Activated CD8-positive, alpha-beta memory T cell treated with anti-CD3 and anti-CD28 coated beads, Interleukin-2, amount 10 ng/mL, durations not matched to agents 7 days and 5 days (primary cell): ENCODE measurements around the gene CELF4. TPM values are rescaled to one million over a fixed set of nuclear protein-coding genes. Genes with fewer than 3 reads are reported as not detected.
A peak's percentile ranks its signal among the peaks of the same experiment; 100 is the strongest.

Experiments used
- ATAC-seq: fragments of 150-1000 bp; cut with Tn5 transposase; one replicate; pipeline ENCODE4 v1.10.0; 2021; ENCODE audit warnings: moderate library complexity
- CTCF ChIA-PET: fragments of 350-600 bp; sonication (Branson Sonifier 250); formaldehyde crosslinking; loops from one replicate; lab custom pipeline; 2021; ENCODE audit warnings: antibody characterized with exemption; lab: Charles Lee
- DNase-seq: peaks from one replicate; pipeline ENCODE4 v3.0.0-alpha.2; 2020
- H3K27ac Mint-ChIP-seq: one replicate; pipeline ENCODE4 v1.8.0; 2021; ENCODE audit warnings: mild to moderate bottlenecking, mixed read lengths
- H3K27me3 Mint-ChIP-seq: one replicate; pipeline ENCODE4 v1.8.0; 2021; ENCODE audit warnings: mixed read lengths
- H3K36me3 Mint-ChIP-seq: one replicate; pipeline ENCODE4 v1.8.0; 2021; ENCODE audit warnings: mild to moderate bottlenecking, mixed read lengths
- H3K4me1 Mint-ChIP-seq: one replicate; pipeline ENCODE4 v1.8.0; 2021; ENCODE audit warnings: mixed read lengths
- H3K4me3 Mint-ChIP-seq: one replicate; pipeline ENCODE4 v1.8.0; 2021; ENCODE audit warnings: mild to moderate bottlenecking, moderate library complexity, mixed read lengths
- H3K9me3 Mint-ChIP-seq: one replicate; pipeline ENCODE4 v1.8.0; 2022; ENCODE audit warnings: low read depth, mixed read lengths
- total RNA-seq, 2 experiments: library from RNA; stranded (reverse); gene quantifications; one replicate each; pipeline ENCODE4 v1.2.3, GENCODE V29; 2021

Gene CELF4
- total RNA-seq, 2 experiments from 2014 or later, result not detected

DNA sequence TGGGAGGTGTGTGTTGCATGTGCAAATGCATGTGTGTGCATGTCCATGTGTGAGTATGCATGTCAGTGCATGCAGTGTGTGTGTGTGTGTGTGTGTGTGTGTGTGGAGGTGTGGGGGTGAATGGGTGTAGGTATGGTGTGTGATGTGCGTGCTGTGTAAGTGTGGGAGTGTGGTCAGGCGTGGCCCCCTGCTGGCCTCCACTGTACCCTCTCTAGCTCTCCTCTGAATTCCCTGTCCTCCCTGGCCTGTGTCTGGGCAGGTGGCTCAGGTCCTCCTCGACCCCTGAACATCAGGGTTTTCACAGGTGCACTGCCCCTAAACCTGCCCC lies 230.2 kb downstream of the CELF4 start:
- CTCF ChIA-PET, result interaction anchor here (1.9 kb wide), 1 partner anchor 393 kb away, joined by 5 read pairs; no protein-coding TSS in a partner anchor
- Mint-ChIP-seq H3K4me1 (no peaks in the 10 kb centered on the region), H3K36me3 (no peaks in the 10 kb centered on the region), H3K27me3 (no peaks in the 10 kb centered on the region), H3K4me3 (no peak overlapping the region), H3K9me3 (no peaks in the 10 kb centered on the region), H3K27ac (no peak overlapping the region)
- ATAC-seq, result no peak
- DNase-seq, result no peak

- Mint-ChIP-seq H3K36me3 (no peaks in the 10 kb centered on the region), H3K27ac (no peak overlapping the region), H3K27me3 (no peaks in the 10 kb centered on the region), H3K4me3 (no peak overlapping the region), H3K4me1 (no peaks in the 10 kb centered on the region), H3K9me3 (no peaks in the 10 kb centered on the region)
- ATAC-seq (no peak), DNase-seq (no peak)
- CTCF ChIA-PET, result interaction anchor here (1.9 kb wide), 1 partner anchor 393 kb away, joined by 5 read pairs; no protein-coding TSS in a partner anchor
Measured at GRCh38 chr18:37334631-37335408, 230.8 kb downstream of the CELF4 start.

DNA sequence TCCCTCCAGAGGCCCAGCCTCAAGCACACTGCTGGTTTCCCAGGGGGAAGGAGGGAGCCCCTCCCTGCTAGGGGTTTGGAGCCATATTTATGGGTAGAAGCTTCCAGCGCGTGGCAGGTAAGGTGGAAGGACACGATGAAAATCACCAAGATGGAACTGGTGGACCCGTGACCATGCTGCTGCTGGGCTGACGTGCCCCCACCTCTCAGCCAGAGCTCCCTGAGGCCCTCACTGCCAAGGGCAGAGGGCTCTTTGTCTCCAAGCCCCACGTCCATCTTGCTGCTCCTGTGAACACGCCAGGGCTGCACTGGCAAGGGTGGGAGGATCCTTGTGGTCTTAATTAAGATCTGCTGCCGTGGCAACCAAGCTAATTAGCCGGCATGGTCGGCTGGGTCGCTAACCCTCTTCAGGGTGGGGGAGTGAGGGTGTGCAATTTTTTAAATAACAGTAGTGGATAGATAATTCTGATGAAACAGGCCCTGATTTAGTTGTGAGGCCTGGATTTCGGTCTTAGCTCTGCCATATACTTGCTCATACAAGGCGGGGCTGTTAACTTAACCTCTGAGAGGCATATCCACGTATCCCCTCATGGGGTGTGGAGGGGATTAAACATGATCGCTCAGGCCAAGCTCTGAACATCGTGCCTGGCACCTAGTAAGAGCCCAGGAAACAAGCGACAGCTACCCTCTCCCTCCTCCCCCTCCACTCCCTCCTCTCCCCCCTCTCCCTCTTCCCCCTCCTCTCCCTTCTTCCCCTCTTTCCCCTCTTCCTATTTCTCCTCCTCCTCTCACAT lies 232.8 kb downstream of the CELF4 start:
- CTCF ChIA-PET, result no interaction called here
- ATAC-seq (no peak), DNase-seq (no peak)
- Mint-ChIP-seq H3K4me1 (no peaks in the 10 kb centered on the region), H3K4me3 (no peak overlapping the region), H3K9me3 (no peaks in the 10 kb centered on the region), H3K36me3 (no peaks in the 10 kb centered on the region), H3K27me3 (no peaks in the 10 kb centered on the region), H3K27ac (no peak overlapping the region)

- DNase-seq, result no peak
- H3K9me3 Mint-ChIP-seq, result no peaks in the 10 kb centered on the region
- no peak for ATAC-seq
- H3K4me1 Mint-ChIP-seq, result no peaks in the 10 kb centered on the region
- no peak overlapping the region for H3K4me3 Mint-ChIP-seq
- CTCF ChIA-PET, result no interaction called here
- no peaks in the 10 kb centered on the region for H3K36me3 Mint-ChIP-seq
- no peaks in the 10 kb centered on the region for H3K27me3 Mint-ChIP-seq
- no peak overlapping the region for H3K27ac Mint-ChIP-seq
Measured at GRCh38 chr18:37332219-37332618, 233.4 kb downstream of the CELF4 start.

DNA sequence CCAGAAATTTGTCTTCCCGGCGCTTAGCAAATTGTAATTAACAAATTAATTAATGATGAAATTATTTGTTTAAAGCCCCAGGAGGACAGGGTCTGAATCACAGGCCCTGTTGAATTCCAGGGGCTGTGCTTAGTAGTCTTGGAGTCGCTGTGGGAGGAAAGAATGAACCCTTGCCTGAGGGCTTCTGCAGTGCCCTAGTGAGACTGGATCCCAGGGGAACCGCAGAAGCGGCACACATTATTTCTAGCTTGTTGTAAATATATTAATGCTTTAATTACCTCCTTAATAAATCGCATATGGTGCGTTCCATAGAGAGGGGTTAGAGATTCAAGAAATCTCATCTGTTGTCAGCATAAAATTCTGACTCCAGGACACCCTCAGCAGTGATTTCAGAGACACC lies 235.4 kb downstream of the CELF4 start:
- no peak for ATAC-seq
- no peak for DNase-seq
- H3K9me3 Mint-ChIP-seq, result no peaks in the 10 kb centered on the region
- no peaks in the 10 kb centered on the region for H3K27me3 Mint-ChIP-seq
- CTCF ChIA-PET, result no interaction called here
- no peak overlapping the region for H3K27ac Mint-ChIP-seq
- H3K36me3 Mint-ChIP-seq, result no peaks in the 10 kb centered on the region
- no peak overlapping the region for H3K4me3 Mint-ChIP-seq
- H3K4me1 Mint-ChIP-seq, result no peaks in the 10 kb centered on the region

- CTCF ChIA-PET, result no interaction called here
Measured at GRCh38 chr18:37328946-37329719, 236.5 kb downstream of the CELF4 start.

DNA sequence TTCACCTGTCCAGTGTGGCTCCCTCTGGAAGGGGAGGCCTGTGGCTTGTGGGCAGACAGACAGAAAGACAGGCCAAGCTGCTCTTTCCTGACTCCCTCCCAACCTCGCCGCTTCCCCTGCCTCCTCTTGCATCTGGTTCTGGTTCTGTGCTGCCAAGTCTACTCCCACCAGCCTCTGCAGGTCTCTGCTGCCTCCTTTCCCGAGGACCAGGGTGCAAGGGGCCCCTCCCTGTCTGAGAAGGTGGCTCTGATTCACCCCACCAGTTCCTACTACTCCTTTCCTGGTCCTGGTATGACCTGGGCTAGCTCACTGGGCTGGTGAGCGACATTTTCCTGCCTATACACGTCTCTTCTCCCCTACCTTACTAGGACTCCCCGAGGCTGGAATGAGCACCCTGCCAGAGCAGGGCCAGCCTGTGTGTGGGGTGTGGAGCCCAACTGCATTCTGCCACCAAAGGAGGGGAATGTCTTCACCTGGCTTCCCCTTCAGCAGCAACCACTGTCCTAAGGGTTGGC lies 238.5 kb downstream of the CELF4 start:
- no peaks in the 10 kb centered on the region for H3K36me3 Mint-ChIP-seq
- no peaks in the 10 kb centered on the region for H3K27me3 Mint-ChIP-seq
- no peaks in the 10 kb centered on the region for H3K4me1 Mint-ChIP-seq
- no peak overlapping the region for H3K4me3 Mint-ChIP-seq
- no peak overlapping the region for H3K27ac Mint-ChIP-seq
- H3K9me3 Mint-ChIP-seq, result no peaks in the 10 kb centered on the region
- DNase-seq (no peak), ATAC-seq (no peak)
- CTCF ChIA-PET, result no interaction called here

More at GRCh38 chr18:37328946-37329719, 236.5 kb downstream of the CELF4 start:
- H3K27ac Mint-ChIP-seq, result no peak overlapping the region
- no peak for ATAC-seq
- DNase-seq, result no peak
- no peaks in the 10 kb centered on the region for H3K4me1 Mint-ChIP-seq
- no peak overlapping the region for H3K4me3 Mint-ChIP-seq
- no peaks in the 10 kb centered on the region for H3K36me3 Mint-ChIP-seq
- H3K9me3 Mint-ChIP-seq, result no peaks in the 10 kb centered on the region
- H3K27me3 Mint-ChIP-seq, result no peaks in the 10 kb centered on the region

DNA sequence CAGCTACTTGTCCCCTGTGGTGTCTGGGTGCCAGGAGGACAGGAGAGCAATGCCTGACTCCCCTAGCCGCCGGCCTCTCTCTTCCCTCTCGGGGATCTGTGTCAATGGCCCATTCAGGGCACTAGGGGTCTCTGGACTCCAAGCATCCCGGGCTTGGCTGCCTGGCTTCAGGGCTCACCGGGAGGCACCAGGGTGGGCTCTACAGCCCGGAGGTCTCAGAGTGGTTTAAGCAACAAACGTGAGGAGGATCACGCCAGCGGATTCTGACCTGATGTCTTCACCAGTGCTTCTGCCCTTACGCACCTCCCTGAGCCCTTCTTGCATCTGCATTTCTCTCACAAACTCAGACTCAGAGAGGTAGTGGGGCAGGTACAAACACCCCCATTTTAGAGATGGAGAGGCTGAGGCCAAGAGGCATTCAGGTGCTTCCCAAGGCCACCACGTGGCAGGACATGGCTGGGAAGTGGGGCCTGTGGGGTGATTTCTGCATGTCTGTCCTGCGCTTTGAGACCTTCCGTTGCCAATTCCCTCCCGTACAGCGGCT lies 243.0 kb downstream of the CELF4 start:
- peak; percentile 57 for ATAC-seq
- Mint-ChIP-seq H3K4me1 (no peaks in the 10 kb centered on the region), H3K27ac (no peak overlapping the region), H3K27me3 (no peaks in the 10 kb centered on the region), H3K9me3 (no peaks in the 10 kb centered on the region), H3K4me3 (no peak overlapping the region), H3K36me3 (no peaks in the 10 kb centered on the region)
- peak; percentile 43 for DNase-seq
- CTCF ChIA-PET, result interaction anchor here (1.1 kb wide), 1 partner anchor 21 kb away, joined by 3 read pairs; no protein-coding TSS in a partner anchor

DNA sequence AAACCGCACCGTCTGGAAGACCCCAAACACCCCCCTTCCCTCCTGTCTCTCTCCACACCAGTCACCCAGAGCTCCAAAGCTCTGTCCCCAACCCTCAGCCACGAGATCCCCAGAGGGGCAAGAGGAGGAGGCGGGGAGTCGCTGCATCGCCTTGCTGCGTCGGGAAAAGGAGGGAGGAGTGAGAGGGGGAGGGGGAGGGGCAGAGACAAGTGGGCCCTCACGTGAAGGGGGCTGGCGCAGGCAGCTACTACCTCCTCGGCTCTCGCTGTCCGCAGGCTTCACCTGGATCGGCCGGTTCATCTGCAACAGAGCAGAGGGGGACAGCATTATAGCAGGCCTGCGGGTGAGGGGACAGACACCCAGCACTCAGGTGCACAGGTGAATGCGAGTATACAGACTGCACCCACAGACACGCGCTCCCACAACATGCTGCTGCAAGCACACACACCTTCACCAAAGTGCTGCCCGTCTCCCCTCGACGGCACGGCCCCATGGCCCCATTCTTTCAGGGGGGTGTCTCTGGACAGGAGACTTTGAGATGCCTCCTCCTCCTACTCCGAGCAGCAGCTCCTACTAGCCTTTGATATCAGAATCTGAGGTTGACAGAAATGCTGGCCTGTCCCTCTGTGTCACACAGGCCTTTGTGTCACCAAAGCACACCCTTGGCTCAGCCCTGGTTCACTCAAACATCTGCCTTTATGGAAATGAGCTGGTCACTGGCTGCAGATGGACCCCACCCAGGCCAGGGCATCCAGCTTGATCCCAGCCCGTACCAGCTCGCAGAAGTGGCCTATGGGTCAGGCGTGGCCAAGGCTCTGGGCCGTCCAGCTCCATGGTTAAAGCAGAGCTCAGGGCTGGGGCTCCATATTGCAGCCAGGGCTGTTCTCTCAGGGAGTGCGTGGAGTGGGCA lies 243.8 kb downstream of the CELF4 start:
- no peaks in the 10 kb centered on the region for H3K27me3 Mint-ChIP-seq
- H3K36me3 Mint-ChIP-seq, result no peaks in the 10 kb centered on the region
- CTCF ChIA-PET, result interaction anchor here (1.1 kb wide), 1 partner anchor 22 kb away, joined by 3 read pairs; no protein-coding TSS in a partner anchor
- no peaks in the 10 kb centered on the region for H3K4me1 Mint-ChIP-seq
- ATAC-seq (no peak), DNase-seq (no peak)
- no peaks in the 10 kb centered on the region for H3K9me3 Mint-ChIP-seq
- no peak overlapping the region for H3K4me3 Mint-ChIP-seq
- no peak overlapping the region for H3K27ac Mint-ChIP-seq

DNA sequence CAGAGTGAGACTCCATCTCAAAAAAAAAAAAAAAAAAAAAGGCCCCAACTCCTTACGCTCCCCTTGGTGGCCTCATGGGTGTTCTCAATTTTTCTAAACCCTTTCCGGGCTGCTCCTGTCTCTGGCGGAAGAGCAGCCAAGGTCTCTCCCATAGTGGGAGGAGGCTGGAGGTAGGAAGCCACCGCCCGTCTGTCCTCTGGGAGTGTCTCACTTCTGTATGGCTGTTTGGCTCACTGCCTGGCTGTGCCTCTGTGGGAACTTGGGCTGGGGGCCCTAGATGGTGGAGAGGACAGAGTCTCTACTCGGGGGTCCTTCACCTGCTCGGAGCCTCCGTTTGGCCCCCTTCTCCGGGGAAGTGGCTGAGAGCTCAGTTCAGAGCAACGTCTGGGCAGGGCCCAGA lies 245.3 kb downstream of the CELF4 start:
- no peaks in the 10 kb centered on the region for H3K27me3 Mint-ChIP-seq
- no peak overlapping the region for H3K4me3 Mint-ChIP-seq
- CTCF ChIA-PET, result no interaction called here
- H3K36me3 Mint-ChIP-seq, result no peaks in the 10 kb centered on the region
- H3K4me1 Mint-ChIP-seq, result no peaks in the 10 kb centered on the region
- DNase-seq (no peak), ATAC-seq (no peak)
- H3K27ac Mint-ChIP-seq, result no peak overlapping the region
- H3K9me3 Mint-ChIP-seq, result no peaks in the 10 kb centered on the region

- no peaks in the 10 kb centered on the region for H3K36me3 Mint-ChIP-seq
- CTCF ChIA-PET, result no interaction called here
- no peak overlapping the region for H3K4me3 Mint-ChIP-seq
- H3K27me3 Mint-ChIP-seq, result no peaks in the 10 kb centered on the region
- no peak for ATAC-seq
- no peaks in the 10 kb centered on the region for H3K9me3 Mint-ChIP-seq
- no peak for DNase-seq
- no peaks in the 10 kb centered on the region for H3K4me1 Mint-ChIP-seq
- H3K27ac Mint-ChIP-seq, result no peak overlapping the region
Measured at GRCh38 chr18:37318360-37319355, 246.9 kb downstream of the CELF4 start.
